SH-SY5Y (cell line): Measurements from ENCODE around the gene UBE2J2.

ENCODE experiments used
- GATA2 ChIP-seq: IDR thresholded peaks from 2 replicates; pipeline ENCODE4 v1.6.1; 2011; ENCODE audit warnings: mild to moderate bottlenecking, low read depth, low read length
- GATA3 ChIP-seq: IDR thresholded peaks from 2 replicates; pipeline ENCODE4 v1.6.1; 2011; ENCODE audit warnings: low read depth, mild to moderate bottlenecking, low read length, moderate library complexity

- TF ChIP-seq GATA2 (no peak), GATA3 (no peak)
Observed at GRCh38 chr1:1291023-1291528, 17.4 kb upstream of the UBE2J2 start.
